Ovary (tissue), 9 donors: ENCODE data around the gene AGFG2. TPM values are rescaled to one million over a fixed set of nuclear protein-coding genes. Genes with fewer than 3 reads are reported as not detected.
"Not testable (repeated sequence)": the region's sequence is repeated elsewhere in the genome, so short reads cannot be mapped to it uniquely, and the experiment has no call there.

Source experiments
- DNase-seq, 5 donors: peaks; one replicate each; pipeline ENCODE4 v3.0.0-alpha.2; 2019 to 2020
- H3K27ac ChIP-seq, 2 donors: fragments of 200-600 bp; one replicate each; pipeline versions ENCODE4 v1.5.1 to v1.8.0; 2019 to 2022
- H3K27me3 ChIP-seq: fragments of 200-600 bp; one replicate; pipeline ENCODE4 v1.8.0; 2022
- H3K36me3 ChIP-seq: fragments of 200-600 bp; sonication (generic); one replicate; pipeline ENCODE4 v1.5.1; 2019
- H3K4me1 ChIP-seq: one replicate; pipeline ENCODE4 v1.8.1; 2013; ENCODE audit warnings: mild to moderate bottlenecking, moderate library complexity; ENCODE audit not compliant: insufficient read depth
- H3K4me3 ChIP-seq: fragments of 200-600 bp; sonication (generic); one replicate; pipeline ENCODE4 v1.5.1; 2017
- H3K9me3 ChIP-seq, 2 donors: fragments of 200-600 bp in 1 of 2; sonication (generic) in 1 of 2; one replicate each; pipeline versions ENCODE4 v1.5.1 to v1.8.1; 2013 to 2019; ENCODE audit warnings: mild to moderate bottlenecking in 1 of 2, moderate library complexity in 1 of 2
- EP300 ChIP-seq: sonication (generic); formaldehyde crosslinking; IDR thresholded peaks from one replicate; pipeline ENCODE4 v1.6.1; 2017; ENCODE audit warnings: antibody characterized with exemption
- POLR2A ChIP-seq: fragments of 450-650 bp; IDR thresholded peaks from one replicate; pipeline ENCODE4 v1.6.1; 2017; ENCODE audit warnings: antibody characterized with exemption, mild to moderate bottlenecking, moderate library complexity
- WGBS, 3 donors: extraction: QIAGEN DNeasy Blood & Tissue Kit in 1 of 3; methylation state at CpG; one replicate each; pipeline versions ENCODE4 v1.1.5 to v1.1.7; 2013 to 2017; 5-methylcytosine and 5-hydroxymethylcytosine counted together
- intact Hi-C, 4 donors: fragments of 100-400 bp; cut with DNase I; formaldehyde crosslinking; loops; one replicate each; pipeline versions ENCODE4 v1.11.0 to v1.15.1; 2022 to 2023
- polyA plus RNA-seq, 2 donors: library from polyadenylated mRNA; stranded (reverse); fragments of 200-250 nt in 1 of 2; fragments of 350-450 nt in 1 of 2; fragmentation: Illumina TruSeq in 1 of 2; extraction: RNeasy Lipid Tissue Mini Kit (QIAGEN cat#74804) in 1 of 2; gene quantifications; one replicate each; pipeline ENCODE4 v1.2.3, GENCODE V29; 2013 to 2014
- total RNA-seq, 7 donors: library from RNA; depleted of rRNA in 2 of 7; stranded (reverse); fragments of >200 nt in 2 of 7; fragmentation: NEBNext Ultra II Directional in 3 of 7; extraction: Animal tissue kit (Norgen Biotek cat#: 25700) in 3 of 7; gene quantifications; one replicate each; pipeline versions ENCODE4 v1.1.0 to v1.2.4, GENCODE V29; 2016 to 2023
- TF ChIP-seq, protein P1 (sequence below), 3 donors: fragments of 450-650 bp in 2 of 3; fragments of 200-600 bp in 1 of 3; IDR thresholded peaks; one replicate each; pipeline versions ENCODE4 v1.5.1 to v1.8.0; 2016 to 2022; ENCODE audit warnings: antibody characterized with exemption in 3 of 3, mild to moderate bottlenecking in 1 of 3
- donor health status: DM: no; HTN: no; CAD: no; lungs with moderate emphysema.
- donor health status: DM: no; HTN: no; CAD: no.
- donor health status: Bipolar disorder and iron deficiency.
- donor health status: DM: yes; HTN: yes; CAD: no.
- donor health status: DM: no; HTN: no; CAD: no.
- donor health status: DM: yes; HTN: yes; CAD: no.

Gene AGFG2
- total and polyA plus RNA-seq, 9 donors, result 10.0 to 115 (median 55.9) TPM

- no peaks in the 10 kb centered on the region for H3K36me3 ChIP-seq
- H3K4me3 ChIP-seq, result peak overlapping the region; percentile 32
- peaks cover 3% of the 10 kb centered on the region for H3K4me1 ChIP-seq
- intact Hi-C loops, result no loop called here
- TF ChIP-seq EP300 (no peak), POLR2A (no peak)
- TF ChIP-seq, protein P1, sequence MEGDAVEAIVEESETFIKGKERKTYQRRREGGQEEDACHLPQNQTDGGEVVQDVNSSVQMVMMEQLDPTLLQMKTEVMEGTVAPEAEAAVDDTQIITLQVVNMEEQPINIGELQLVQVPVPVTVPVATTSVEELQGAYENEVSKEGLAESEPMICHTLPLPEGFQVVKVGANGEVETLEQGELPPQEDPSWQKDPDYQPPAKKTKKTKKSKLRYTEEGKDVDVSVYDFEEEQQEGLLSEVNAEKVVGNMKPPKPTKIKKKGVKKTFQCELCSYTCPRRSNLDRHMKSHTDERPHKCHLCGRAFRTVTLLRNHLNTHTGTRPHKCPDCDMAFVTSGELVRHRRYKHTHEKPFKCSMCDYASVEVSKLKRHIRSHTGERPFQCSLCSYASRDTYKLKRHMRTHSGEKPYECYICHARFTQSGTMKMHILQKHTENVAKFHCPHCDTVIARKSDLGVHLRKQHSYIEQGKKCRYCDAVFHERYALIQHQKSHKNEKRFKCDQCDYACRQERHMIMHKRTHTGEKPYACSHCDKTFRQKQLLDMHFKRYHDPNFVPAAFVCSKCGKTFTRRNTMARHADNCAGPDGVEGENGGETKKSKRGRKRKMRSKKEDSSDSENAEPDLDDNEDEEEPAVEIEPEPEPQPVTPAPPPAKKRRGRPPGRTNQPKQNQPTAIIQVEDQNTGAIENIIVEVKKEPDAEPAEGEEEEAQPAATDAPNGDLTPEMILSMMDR (IDR thresholded peaks at IDR 0.05), result no peak
- no peak for DNase-seq
- WGBS, 3 donors, result 87 to 91% (median 90%) methylated on average over 5 of the region's 5 CpGs
- no peak overlapping the region for H3K27ac ChIP-seq
- no peaks in the 10 kb centered on the region for H3K9me3 ChIP-seq
- H3K27me3 ChIP-seq, result no peaks in the 10 kb centered on the region
Measured at GRCh38 chr7:100492738-100493475, 46.1 kb upstream of the AGFG2 start.

GRCh38 chr7:100493476-100494264 lies 45.3 kb upstream of the AGFG2 start:
- peak overlapping the region; percentile 32 for H3K4me3 ChIP-seq

GRCh38 chr7:100496509-100496908 lies 42.5 kb upstream of the AGFG2 start:
- TF ChIP-seq POLR2A, result no peak
- no peak for TF ChIP-seq EP300
- TF ChIP-seq, protein P1 (IDR thresholded peaks at IDR 0.05), result no peak
- Histone ChIP-seq H3K36me3 (no peaks in the 10 kb centered on the region), H3K27me3 (no peaks in the 10 kb centered on the region), H3K9me3 (no peaks in the 10 kb centered on the region), H3K4me1 (peaks cover 3% of the 10 kb centered on the region), H3K4me3 (no peak overlapping the region), H3K27ac (no peak overlapping the region)
- intact Hi-C loops, result no loop called here
- DNase-seq, result no peak
- WGBS, 3 donors, result 67 to 76% (median 69%) methylated on average over 6 of the region's 6 CpGs

More at GRCh38 chr7:100493476-100494264, 45.3 kb upstream of the AGFG2 start:
- no peaks in the 10 kb centered on the region for H3K27me3 ChIP-seq
- no peaks in the 10 kb centered on the region for H3K36me3 ChIP-seq
- H3K9me3 ChIP-seq, result no peaks in the 10 kb centered on the region
- peak in 4 of 5 donors; percentile 55 to 76 (median 68) for DNase-seq
- intact Hi-C loops, result no loop called here
- 9 to 12% (median 11%) methylated on average over 29 to 56 of the region's 56 CpGs for WGBS, 3 donors
- TF ChIP-seq EP300 (no peak), POLR2A (no peak)
- TF ChIP-seq, protein P1 (IDR thresholded peaks at IDR 0.05), result no peak
- peak overlapping the region in 1 of 2 donors; percentile 61 for H3K27ac ChIP-seq
- H3K4me1 ChIP-seq, result peaks cover 3% of the 10 kb centered on the region

DNA sequence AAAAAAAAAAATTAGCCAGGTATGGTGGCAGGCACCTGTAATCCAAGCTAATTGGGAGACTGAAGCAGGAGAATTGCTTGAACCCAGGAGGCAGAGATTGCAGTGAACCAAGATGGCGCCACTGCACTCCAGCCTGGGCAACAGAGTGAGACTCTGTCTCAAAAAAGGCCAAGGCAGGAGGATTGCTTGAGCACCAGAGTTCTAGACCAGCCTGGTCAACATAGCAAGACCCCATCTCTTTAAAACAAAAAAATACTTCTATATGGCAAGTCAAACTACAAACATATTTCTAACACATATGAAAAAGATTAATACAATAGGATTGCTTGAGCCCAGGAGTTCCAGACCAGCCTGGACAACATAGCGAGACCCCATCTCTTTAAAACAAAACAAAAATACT lies 38.3 kb upstream of the AGFG2 start:
- WGBS, 3 donors, result 88 to 94% (median 91%) methylated on average over 2 of the region's 2 CpGs
- H3K27me3 ChIP-seq, H3K36me3 ChIP-seq, H3K4me1 ChIP-seq, H3K9me3 ChIP-seq, H3K4me3 ChIP-seq, intact Hi-C loops, DNase-seq, H3K27ac ChIP-seq: not testable (repeated sequence)

GRCh38 chr7:100504031-100504430 lies 35.0 kb upstream of the AGFG2 start:
- H3K4me3 ChIP-seq, H3K27ac ChIP-seq, H3K9me3 ChIP-seq, H3K4me1 ChIP-seq, intact Hi-C loops, DNase-seq, H3K27me3 ChIP-seq, H3K36me3 ChIP-seq: not testable (repeated sequence)
- 71 to 83% (median 74%) methylated on average over 3 of the region's 3 CpGs for WGBS, 3 donors
